HEK293T (cell line): ENCODE results near the gene ARID1B.

Experiments
- CTCF ChIA-PET: fragments of 350-600 bp; formaldehyde crosslinking; extraction: SDS; loops from one replicate; lab custom pipeline; 2021; ENCODE audit warnings: antibody characterized with exemption, inconsistent platforms; lab: Yijun Ruan, JAX
- POLR2A ChIA-PET: fragments of 350-600 bp; formaldehyde crosslinking; extraction: SDS; loops from one replicate; lab custom pipeline; 2020; ENCODE audit warnings: antibody characterized with exemption, inconsistent platforms; lab: Yijun Ruan, JAX
- DNase-seq: peaks from one replicate; pipeline ENCODE4 v3.0.0; 2012; ENCODE audit warnings: mixed read lengths; ENCODE audit errors: extremely low spot score
- ARNT ChIP-seq: fragments of 450-650 bp; IDR thresholded peaks from 2 replicates; pipeline ENCODE4 v1.6.1; 2017; ENCODE audit warnings: mild to moderate bottlenecking
- BHLHE40 ChIP-seq: fragments of 450-650 bp; IDR thresholded peaks from 2 replicates; pipeline ENCODE4 v1.6.1; 2016; ENCODE audit warnings: mild to moderate bottlenecking, moderate library complexity, borderline replicate concordance
- CTBP1 ChIP-seq: fragments of 450-650 bp; IDR thresholded peaks from 2 replicates; pipeline ENCODE4 v1.6.1; 2016; ENCODE audit warnings: borderline replicate concordance
- ELF4 ChIP-seq: fragments of 450-650 bp; IDR thresholded peaks from 2 replicates; pipeline ENCODE4 v1.6.1; 2017; ENCODE audit warnings: antibody characterized with exemption
- FOXA1 ChIP-seq: fragments of 450-650 bp; IDR thresholded peaks from 2 replicates; pipeline ENCODE4 v1.6.1; 2016; ENCODE audit warnings: mild to moderate bottlenecking
- FOXK2 ChIP-seq: fragments of 450-650 bp; IDR thresholded peaks from 2 replicates; pipeline ENCODE4 v1.6.1; 2016; ENCODE audit warnings: mild to moderate bottlenecking
- FOXM1 ChIP-seq: fragments of 450-650 bp; IDR thresholded peaks from 2 replicates; pipeline ENCODE4 v1.6.1; 2017; ENCODE audit warnings: mild to moderate bottlenecking, borderline replicate concordance
- HDGF ChIP-seq: fragments of 450-650 bp; IDR thresholded peaks from 2 replicates; pipeline ENCODE4 v1.6.1; 2017; ENCODE audit warnings: antibody characterized with exemption, borderline replicate concordance
- L3MBTL2 ChIP-seq: fragments of 450-650 bp; conservative IDR thresholded peaks from 2 replicates; pipeline ENCODE4 v1.6.1; 2016; ENCODE audit warnings: mild to moderate bottlenecking
- LEF1 ChIP-seq: fragments of 450-650 bp; IDR thresholded peaks from 2 replicates; pipeline ENCODE4 v1.6.1; 2017; ENCODE audit warnings: mild to moderate bottlenecking, borderline replicate concordance
- NFRKB ChIP-seq: fragments of 450-650 bp; IDR thresholded peaks from 2 replicates; pipeline ENCODE4 v1.6.1; 2016; ENCODE audit warnings: mild to moderate bottlenecking, moderate library complexity
- SP1 ChIP-seq: fragments of 450-650 bp; IDR thresholded peaks from 2 replicates; pipeline ENCODE4 v1.6.1; 2017
- SUZ12 ChIP-seq: fragments of 450-650 bp; IDR thresholded peaks from 2 replicates; pipeline ENCODE4 v1.6.1; 2016; ENCODE audit warnings: mild to moderate bottlenecking
- TARDBP ChIP-seq: fragments of 450-650 bp; IDR thresholded peaks from 2 replicates; pipeline ENCODE4 v1.6.1; 2016
- ZNF384 ChIP-seq: fragments of 450-650 bp; IDR thresholded peaks from 2 replicates; pipeline ENCODE4 v1.6.1; 2016
- TF ChIP-seq, protein P1 (sequence below): fragments of 450-650 bp; IDR thresholded peaks from 2 replicates; pipeline ENCODE4 v1.6.1; 2016

The ARID1B gene

DNA sequence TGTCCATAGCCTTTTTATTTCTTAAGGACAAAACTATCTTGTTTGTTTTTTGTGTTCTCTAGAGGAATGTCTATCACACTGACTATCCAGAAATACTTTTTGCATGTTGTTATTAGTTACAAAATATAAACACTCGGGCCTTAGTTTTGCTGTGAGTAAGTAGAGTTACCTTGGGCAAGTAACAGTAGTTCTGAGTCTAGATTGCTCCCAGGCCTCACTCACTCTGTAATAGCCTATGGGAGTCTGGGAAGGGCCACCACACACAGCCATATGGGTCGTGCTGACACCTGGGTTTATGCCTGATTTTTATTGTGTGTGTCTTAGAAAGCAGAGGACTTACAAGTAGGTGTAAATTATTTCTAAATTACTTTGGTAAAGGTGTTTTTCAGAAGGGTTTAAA is 360.3 kb downstream of the ARID1B start:
- CTCF ChIA-PET: interaction anchor here (0.7 kb wide), 1 partner anchor 138 kb away, joined by 3 read pairs; no protein-coding TSS in a partner anchor
- POLR2A ChIA-PET: no interaction called here
- no peak for DNase-seq
- no peak for TF ChIP-seq ARNT
- TF ChIP-seq FOXA1: no peak
- TF ChIP-seq HDGF: no peak
- TF ChIP-seq, protein P1, sequence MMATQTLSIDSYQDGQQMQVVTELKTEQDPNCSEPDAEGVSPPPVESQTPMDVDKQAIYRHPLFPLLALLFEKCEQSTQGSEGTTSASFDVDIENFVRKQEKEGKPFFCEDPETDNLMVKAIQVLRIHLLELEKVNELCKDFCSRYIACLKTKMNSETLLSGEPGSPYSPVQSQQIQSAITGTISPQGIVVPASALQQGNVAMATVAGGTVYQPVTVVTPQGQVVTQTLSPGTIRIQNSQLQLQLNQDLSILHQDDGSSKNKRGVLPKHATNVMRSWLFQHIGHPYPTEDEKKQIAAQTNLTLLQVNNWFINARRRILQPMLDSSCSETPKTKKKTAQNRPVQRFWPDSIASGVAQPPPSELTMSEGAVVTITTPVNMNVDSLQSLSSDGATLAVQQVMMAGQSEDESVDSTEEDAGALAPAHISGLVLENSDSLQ: no peak
- no peak for TF ChIP-seq ELF4
- TF ChIP-seq BHLHE40: no peak
- TF ChIP-seq NFRKB: no peak
- TF ChIP-seq FOXM1: no peak
- no peak for TF ChIP-seq FOXK2
- no peak for TF ChIP-seq SUZ12
- TF ChIP-seq CTBP1: no peak
- TF ChIP-seq TARDBP: no peak
- TF ChIP-seq LEF1: no peak
- no peak for TF ChIP-seq SP1

DNA sequence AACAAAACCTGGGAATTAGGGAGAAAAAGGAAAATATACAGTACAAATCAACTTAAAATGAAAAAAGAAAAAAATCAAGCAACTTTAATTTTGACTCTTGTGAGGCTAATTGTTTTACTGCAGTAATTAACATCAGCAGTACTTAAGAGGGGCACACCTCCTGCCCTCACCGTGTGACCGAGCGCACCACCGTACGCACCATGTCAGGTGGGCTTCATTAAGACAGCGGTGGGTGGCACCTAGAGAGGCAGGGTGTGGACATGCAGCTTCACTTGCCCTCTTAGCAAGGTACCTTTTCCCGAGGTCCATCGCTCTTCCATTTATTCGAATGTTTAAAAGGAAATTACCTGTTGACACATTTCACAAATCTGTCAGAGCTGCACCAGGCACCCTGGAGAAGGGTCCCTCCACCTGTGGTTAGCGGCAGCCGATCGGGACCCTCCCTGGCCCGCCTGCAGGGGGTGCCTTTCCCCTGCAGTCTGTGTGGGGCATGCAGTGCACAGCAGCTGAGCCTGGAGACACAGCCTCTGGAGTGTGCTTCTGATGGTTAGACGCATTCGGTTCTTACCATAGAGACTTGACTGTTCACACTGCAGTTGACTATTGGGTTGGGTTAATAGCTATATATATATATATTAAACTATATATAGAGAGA is 362.0 kb downstream of the ARID1B start:
- ChIA-PET POLR2A (no interaction called here), CTCF (interaction anchor here (0.6 to 1.5 kb wide), 5 partner anchors 21 to 195 kb away, joined by 3 to 5 read pairs (median 3); no protein-coding TSS in a partner anchor)
- TF ChIP-seq SUZ12 (no peak), NFRKB (no peak), ARNT (no peak), LEF1 (no peak), L3MBTL2 (no peak), ZNF384 (no peak), CTBP1 (no peak), SP1 (no peak), FOXA1 (no peak), FOXK2 (no peak), TARDBP (no peak)
- DNase-seq: peak; percentile 64

DNA sequence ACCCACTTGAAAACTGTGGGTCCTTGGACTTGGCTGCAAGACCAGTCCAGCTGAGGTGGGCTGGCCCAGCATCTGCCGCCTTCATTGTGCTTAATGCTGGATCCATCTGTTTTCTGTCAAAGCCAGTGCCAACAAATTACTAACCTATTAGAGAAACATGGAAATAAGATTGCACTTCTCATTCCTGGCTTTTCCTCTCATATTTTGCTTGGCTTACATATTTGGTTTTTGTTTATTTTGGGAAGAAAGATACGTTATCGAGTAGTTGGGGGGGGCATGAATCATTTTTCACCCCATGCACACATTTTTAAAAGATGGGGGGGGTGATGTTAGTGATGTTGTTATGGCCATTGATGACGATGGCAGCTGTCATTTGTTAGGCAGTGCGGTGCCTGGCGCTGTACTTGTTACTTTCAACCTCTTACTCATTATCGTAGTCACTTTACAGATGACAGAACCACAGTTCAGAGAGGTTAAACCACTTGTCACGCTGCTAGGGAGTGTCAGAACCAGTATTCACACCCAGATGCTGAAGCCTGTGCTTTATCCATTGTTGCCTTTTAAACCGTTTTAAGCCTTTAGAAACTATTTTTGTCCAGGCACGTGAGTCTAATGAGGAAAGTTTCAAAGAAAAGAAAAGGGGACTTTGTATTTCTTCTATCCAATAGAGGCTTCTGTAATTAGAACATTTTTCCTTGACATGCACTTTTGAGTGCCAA is 366.2 kb downstream of the ARID1B start:
- ChIA-PET POLR2A (no interaction called here), CTCF (no interaction called here)
- TF ChIP-seq ARNT: no peak
- TF ChIP-seq L3MBTL2: no peak
- no peak for TF ChIP-seq LEF1
- no peak for TF ChIP-seq NFRKB
- no peak for TF ChIP-seq BHLHE40
- no peak for DNase-seq

GRCh38 chr6:157143890-157144798 is 367.0 kb downstream of the ARID1B start:
- POLR2A ChIA-PET: interaction anchor here (0.5 kb wide), 1 partner anchor 118 kb away, joined by 3 read pairs; no protein-coding TSS in a partner anchor
- no peak for DNase-seq
- CTCF ChIA-PET: interaction anchor here (0.7 kb wide), 1 partner anchor 75 kb away, joined by 3 read pairs; no protein-coding TSS in a partner anchor
- TF ChIP-seq FOXA1: no peak
- no peak for TF ChIP-seq LEF1
- TF ChIP-seq NFRKB: no peak
- no peak for TF ChIP-seq ZNF384
- TF ChIP-seq FOXK2: no peak
- no peak for TF ChIP-seq TARDBP
- no peak for TF ChIP-seq HDGF
- TF ChIP-seq, protein P1: no peak
- TF ChIP-seq BHLHE40: no peak

DNA sequence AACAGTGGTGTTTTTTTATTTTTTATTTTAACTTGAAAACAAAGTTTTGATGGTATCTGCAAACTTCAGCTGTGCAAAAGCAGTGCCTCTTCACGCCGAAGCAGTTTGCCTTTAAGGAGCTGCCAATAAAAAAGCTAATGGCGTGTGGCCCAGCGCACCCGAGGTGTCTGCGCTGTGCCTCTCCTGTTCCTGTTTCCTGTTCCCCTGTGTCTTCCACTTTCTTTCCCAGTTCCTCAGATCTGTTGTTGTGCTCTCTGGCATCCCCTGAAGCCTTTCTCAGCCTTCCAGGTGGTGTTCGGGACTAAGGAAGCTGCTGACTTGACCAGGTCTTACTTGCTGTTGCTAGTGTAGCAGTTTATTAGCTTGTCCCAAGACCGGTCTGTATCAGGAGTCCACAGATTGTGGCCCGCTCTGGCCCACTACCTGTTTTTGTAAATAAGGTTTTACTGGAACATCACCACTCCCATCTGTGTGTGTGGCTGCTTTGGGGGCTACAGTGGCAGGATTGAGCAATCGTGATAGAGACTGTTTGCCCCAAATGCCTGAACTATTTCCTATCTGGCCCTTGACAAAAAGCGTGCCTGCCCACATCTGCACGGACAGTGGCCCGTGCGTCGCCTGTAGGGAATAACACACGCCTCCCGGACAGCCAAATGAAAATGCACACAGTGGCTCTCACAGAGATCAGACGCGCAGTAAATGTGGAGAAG is 367.8 kb downstream of the ARID1B start:
- no peak for TF ChIP-seq ELF4
- no peak for TF ChIP-seq ARNT
- TF ChIP-seq BHLHE40: no peak
- TF ChIP-seq CTBP1: no peak
- TF ChIP-seq L3MBTL2: no peak
- TF ChIP-seq TARDBP: no peak
- TF ChIP-seq NFRKB: no peak
- TF ChIP-seq HDGF: no peak
- TF ChIP-seq LEF1: no peak
- no peak for TF ChIP-seq SP1
- TF ChIP-seq, protein P1: no peak
- no peak for TF ChIP-seq FOXA1
- no peak for TF ChIP-seq ZNF384
- no peak for TF ChIP-seq FOXM1
- no peak for TF ChIP-seq SUZ12
- no peak for TF ChIP-seq FOXK2
- DNase-seq: no peak
- CTCF ChIA-PET: interaction anchor here (0.7 kb wide), 1 partner anchor 74 kb away, joined by 3 read pairs; no protein-coding TSS in a partner anchor
- POLR2A ChIA-PET: no interaction called here
